Astrocyte of the cerebellum (primary cell): ENCODE data around the gene NOC2L.
"Not testable (repeated sequence)": the region's sequence is repeated elsewhere in the genome, so short reads cannot be mapped to it uniquely, and the experiment has no call there.

Source experiments
- DNase-seq: peaks from one replicate; pipeline ENCODE4 v3.0.0-alpha.2; 2011; ENCODE audit warnings: low read depth
- H3K4me3 ChIP-seq: 2 replicates; pipeline ENCODE4 v1.5.1; 2011; ENCODE audit warnings: mild to moderate bottlenecking, low read depth, low read length, moderate library complexity
- in situ Hi-C: cut with HindIII; loops from 2 replicates; pipeline ENCODE4 v1.10.0; 2017; ENCODE audit warnings: low sequenced_read_pairs
- TF ChIP-seq, protein P1 (sequence below): IDR thresholded peaks from 2 replicates; pipeline ENCODE4 v1.5.1; 2012; ENCODE audit warnings: low read length, low read depth, moderate library complexity, mild to moderate bottlenecking; ENCODE audit errors: missing control alignments

The NOC2L gene

DNA sequence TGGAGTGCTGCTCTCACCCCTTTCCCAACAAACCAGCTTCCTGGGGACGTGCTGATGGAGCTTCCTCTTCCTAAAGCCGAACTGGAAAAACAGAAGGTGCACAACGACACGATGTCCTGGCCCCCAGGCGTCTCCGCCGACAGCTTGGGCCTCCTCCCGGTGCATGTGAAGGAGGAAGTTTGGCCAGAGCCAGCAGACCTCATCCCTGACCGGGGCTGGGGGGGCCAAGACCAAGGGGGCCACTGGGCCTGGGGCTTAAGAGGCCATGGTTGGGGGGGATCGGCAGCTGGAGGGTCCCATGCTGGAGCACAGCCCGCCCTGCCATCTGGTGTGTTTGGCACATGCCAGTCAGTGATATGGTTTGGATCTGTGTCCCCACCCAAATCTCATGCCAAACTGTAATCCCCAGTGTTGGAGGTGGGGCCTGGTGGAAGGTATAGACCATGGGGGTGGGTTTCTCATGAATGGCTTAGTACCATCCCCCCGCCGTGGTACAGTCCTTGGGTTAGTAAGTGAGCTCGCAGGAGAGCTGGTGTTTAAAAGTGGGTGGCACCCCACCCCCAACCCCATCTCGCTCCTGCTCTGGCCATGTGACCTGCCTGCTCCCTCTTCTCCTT is 34.4 kb upstream of the NOC2L start:
- no peak overlapping the region for H3K4me3 ChIP-seq
- DNase-seq, result no peak
- in situ Hi-C loops, result no loop called here

DNA sequence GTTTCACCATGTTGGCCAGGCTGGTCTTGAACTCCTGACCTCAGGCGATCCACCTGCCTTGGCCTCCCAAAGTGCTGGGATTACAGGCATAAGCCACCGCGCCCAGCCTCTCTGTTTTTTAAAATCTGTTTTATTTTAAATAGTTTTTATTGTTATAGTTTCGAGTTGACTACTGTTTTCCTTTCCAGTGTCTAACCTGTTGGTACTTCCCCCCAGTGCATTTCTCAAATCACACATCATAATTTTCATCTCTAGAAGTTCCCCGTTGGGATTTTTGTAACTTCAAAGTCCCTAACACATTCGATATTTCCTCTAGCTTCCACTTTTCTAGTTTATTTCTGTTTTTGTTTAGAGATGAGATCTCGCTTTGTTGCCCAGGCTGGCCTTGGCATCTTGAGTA is 33.3 kb upstream of the NOC2L start:
- H3K4me3 ChIP-seq, result no peak overlapping the region
- DNase-seq, result no peak
- in situ Hi-C loops, result no loop called here
- TF ChIP-seq, protein P1, sequence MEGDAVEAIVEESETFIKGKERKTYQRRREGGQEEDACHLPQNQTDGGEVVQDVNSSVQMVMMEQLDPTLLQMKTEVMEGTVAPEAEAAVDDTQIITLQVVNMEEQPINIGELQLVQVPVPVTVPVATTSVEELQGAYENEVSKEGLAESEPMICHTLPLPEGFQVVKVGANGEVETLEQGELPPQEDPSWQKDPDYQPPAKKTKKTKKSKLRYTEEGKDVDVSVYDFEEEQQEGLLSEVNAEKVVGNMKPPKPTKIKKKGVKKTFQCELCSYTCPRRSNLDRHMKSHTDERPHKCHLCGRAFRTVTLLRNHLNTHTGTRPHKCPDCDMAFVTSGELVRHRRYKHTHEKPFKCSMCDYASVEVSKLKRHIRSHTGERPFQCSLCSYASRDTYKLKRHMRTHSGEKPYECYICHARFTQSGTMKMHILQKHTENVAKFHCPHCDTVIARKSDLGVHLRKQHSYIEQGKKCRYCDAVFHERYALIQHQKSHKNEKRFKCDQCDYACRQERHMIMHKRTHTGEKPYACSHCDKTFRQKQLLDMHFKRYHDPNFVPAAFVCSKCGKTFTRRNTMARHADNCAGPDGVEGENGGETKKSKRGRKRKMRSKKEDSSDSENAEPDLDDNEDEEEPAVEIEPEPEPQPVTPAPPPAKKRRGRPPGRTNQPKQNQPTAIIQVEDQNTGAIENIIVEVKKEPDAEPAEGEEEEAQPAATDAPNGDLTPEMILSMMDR, result no peak

More for the DNA sequence above, 34.4 kb upstream of the NOC2L start:
- TF ChIP-seq, protein P1, result no peak

DNA sequence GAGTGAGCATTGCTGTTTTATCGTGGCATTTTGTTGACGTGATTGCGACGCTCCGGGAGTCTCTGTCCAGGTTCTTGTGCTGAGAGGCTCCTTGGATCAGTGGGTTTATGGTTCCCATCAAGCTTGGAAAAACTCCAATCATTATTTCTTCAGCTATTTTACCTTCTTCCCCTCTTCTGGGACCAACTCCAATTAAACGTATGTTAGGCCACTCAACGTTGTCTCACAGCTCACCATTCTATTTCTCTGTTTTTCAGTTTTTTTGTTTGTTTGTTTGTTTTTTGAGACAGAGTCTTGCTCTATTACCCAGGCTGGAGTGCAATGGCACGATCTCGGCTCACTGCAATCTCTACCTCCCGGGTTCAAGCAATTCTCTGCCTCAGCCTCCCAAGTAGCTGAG is 32.8 kb upstream of the NOC2L start:
- H3K4me3 ChIP-seq, result no peak overlapping the region
- in situ Hi-C loops, result no loop called here
- no peak for DNase-seq
- TF ChIP-seq, protein P1, result no peak

DNA sequence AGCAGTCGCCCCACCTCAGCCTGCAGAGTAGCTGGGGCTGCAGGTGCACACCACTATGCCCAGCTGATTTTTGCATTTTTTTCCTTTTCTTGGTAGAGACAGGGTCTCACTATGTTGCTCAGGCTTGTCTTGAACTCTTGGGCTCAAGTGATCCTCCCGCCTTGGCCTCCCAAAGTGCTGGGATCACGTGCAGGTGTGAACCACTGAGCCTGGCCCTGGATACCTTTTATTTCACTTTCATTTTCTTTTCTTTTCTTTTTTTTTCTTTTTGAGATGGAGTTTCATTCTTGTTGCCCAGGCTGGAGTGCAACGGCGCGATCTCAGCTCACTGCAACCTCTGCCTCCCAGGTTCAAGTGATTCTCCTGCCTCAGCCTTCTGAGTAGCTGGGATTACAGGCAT is 32.2 kb upstream of the NOC2L start:
- in situ Hi-C loops, H3K4me3 ChIP-seq, DNase-seq: not testable (repeated sequence)

DNA sequence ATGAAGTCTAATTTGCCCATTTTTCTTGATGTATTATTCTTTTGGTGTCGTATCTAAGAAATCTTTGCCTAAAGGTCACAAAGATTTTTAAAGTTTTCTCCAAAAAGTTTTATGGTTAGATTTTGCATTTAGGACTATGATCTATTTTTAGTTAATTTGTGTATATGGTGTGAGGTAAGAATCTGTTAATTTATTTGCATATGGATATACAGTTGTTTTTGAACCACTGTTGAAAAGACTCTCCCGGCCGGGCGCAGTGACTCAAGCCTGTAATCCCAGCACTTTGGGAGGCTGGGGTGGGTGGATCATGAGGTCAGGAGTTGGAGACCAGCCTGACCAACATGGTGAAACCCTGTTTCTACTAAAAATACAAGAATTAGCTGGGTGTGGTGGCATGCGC is 29.0 kb upstream of the NOC2L start:
- H3K4me3 ChIP-seq, DNase-seq, in situ Hi-C loops: not testable (repeated sequence)

DNA sequence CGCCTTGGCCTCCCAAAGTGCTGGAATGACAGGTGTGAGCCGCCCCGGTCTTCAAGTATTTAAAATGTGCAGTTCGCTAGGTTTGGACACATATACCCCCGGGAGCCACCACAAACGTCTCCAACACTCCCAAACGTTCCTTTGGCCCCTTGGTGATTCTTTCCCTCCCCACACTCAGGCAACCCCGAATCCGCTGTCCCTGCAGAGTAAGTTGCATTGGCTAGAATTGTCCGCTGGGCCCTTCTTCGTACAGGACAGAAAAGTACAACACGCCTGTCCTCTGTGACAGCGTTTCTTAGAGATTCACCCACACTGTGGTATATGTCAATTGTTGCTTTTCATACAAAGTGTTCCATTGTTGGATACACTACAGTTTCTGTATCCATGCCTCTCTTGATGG is 26.1 kb upstream of the NOC2L start:
- H3K4me3 ChIP-seq, result no peak overlapping the region
- TF ChIP-seq, protein P1, result no peak
- in situ Hi-C loops, result no loop called here
- DNase-seq, result no peak

DNA sequence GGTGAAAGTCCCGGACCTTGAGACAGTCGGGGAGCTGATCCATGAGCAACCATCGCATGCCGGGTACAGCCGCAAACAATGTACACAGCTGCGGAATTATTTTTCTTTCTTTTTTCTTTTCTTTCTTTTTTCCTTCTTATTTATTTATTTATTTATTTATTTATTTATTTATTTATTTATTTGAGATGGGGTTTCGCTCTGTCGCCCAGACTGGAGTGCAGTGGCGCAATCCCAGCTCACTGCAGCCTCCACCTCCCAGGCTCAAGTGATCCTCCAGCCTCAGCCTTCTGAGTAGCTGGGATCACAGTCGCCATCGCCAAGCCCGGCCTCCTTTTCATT is 25.4 kb upstream of the NOC2L start:
- in situ Hi-C loops, result no loop called here
- H3K4me3 ChIP-seq, result no peak overlapping the region
- no peak for DNase-seq
- TF ChIP-seq, protein P1, result no peak
